ENCODE results near the gene MYO5A.

GRCh38 chr15:52415628-52416027 is 113.1 kb downstream of the MYO5A start:
- no peak for TF ChIP-seq PKNOX1 (IDR thresholded peaks at IDR 0.05)
- TF ChIP-seq SP1 (IDR thresholded peaks at IDR 0.05) = no peak
- no peak for TF ChIP-seq FOXA1 (IDR thresholded peaks at IDR 0.05)
- TF ChIP-seq BHLHE40 (IDR thresholded peaks at IDR 0.05; ENCODE audit: borderline replicate concordance) = no peak
- TF ChIP-seq FOXM1 (IDR thresholded peaks at IDR 0.05; ENCODE audit: borderline replicate concordance) = no peak
- TF ChIP-seq ARNT (IDR thresholded peaks at IDR 0.05) = no peak
- no peak for TF ChIP-seq ELF4 (IDR thresholded peaks at IDR 0.05)
- TF ChIP-seq NFRKB (IDR thresholded peaks at IDR 0.05) = no peak
- TF ChIP-seq TARDBP (IDR thresholded peaks at IDR 0.05) = no peak
- TF ChIP-seq SUZ12 (IDR thresholded peaks at IDR 0.05) = no peak
